ENCODE measurements around the gene RFXANK.
A peak's percentile ranks its signal among the peaks of the same experiment; 100 is the strongest.

RFXANK gene

GRCh38 chr19:19185853-19186740, 6.0 kb upstream of the RFXANK start (continued):
- TF ChIP-seq BCL11B (tag by site-specific recombination; IDR thresholded peaks at IDR 0.05; ENCODE audit: low read depth), result no peak
- no peak for TF ChIP-seq ZNF391 (tag by site-specific recombination; IDR thresholded peaks at IDR 0.05; ENCODE audit: borderline replicate concordance, low read depth)
- no peak for TF ChIP-seq ZSCAN18 (tag by site-specific recombination; IDR thresholded peaks at IDR 0.05)
- peak; percentile 44 for TF ChIP-seq ZNF654 (tag by site-specific recombination; IDR thresholded peaks at IDR 0.05; ENCODE audit: low read depth)
- TF ChIP-seq ZNF623 (tag by site-specific recombination; IDR thresholded peaks at IDR 0.05), result peak; percentile 97

- Histone ChIP-seq H3K9me3 (ENCODE audit: control insufficient read depth, insufficient read depth, low read depth, low read length) (no peaks in the 10 kb centered on the region), H3K27ac (ENCODE audit: extremely low read depth, low read depth, low read length) (no peak overlapping the region), H3K4me3 (ENCODE audit: low read depth, low read length) (no peak overlapping the region), H3K36me3 (ENCODE audit: control insufficient read depth in 2 of 2, insufficient read depth in 1 of 2, low read length in 2 of 2) (peaks cover 4 to 25% of the 10 kb centered on the region in 2 experiments; a peak in 2 of 3 replicates), H3K4me1 (ENCODE audit: control insufficient read depth, insufficient read depth, low read length) (no peaks in the 10 kb centered on the region)
- ChIA-PET POLR2A (no interaction called here), CTCF (interaction anchor here (1.0 to 2.7 kb wide), 3 partner anchors 13 to 156 kb away, joined by 7 to 9 read pairs (median 8); no protein-coding TSS in a partner anchor)
- TF ChIP-seq AEBP2 (tag by site-specific recombination; IDR thresholded peaks at IDR 0.05; ENCODE audit: borderline replicate concordance) (no peak), ZNF311 (tag by site-specific recombination; IDR thresholded peaks at IDR 0.05; ENCODE audit: borderline replicate concordance) (no peak), ZNF768 (tag by site-specific recombination; IDR thresholded peaks at IDR 0.05) (no peak), HIC1 (tag by site-specific recombination; IDR thresholded peaks at IDR 0.05) (no peak), ZSCAN4 (tag by site-specific recombination; IDR thresholded peaks at IDR 0.05) (no peak), ZNF341 (tag by site-specific recombination; IDR thresholded peaks at IDR 0.05; ENCODE audit: low read depth) (no peak), ATF2 (tag by site-specific recombination; IDR thresholded peaks at IDR 0.05; ENCODE audit: low read depth) (no peak), ZNF555 (tag by site-specific recombination; conservative IDR thresholded peaks at IDR 0.05) (no peak), ZBTB20 (tag by site-specific recombination; IDR thresholded peaks at IDR 0.05) (no peak), ZNF521 (tag by site-specific recombination; IDR thresholded peaks at IDR 0.05) (no peak), ZNF114 (tag by site-specific recombination; IDR thresholded peaks at IDR 0.05) (no peak)
Measured at GRCh38 chr19:19186742-19187141, 5.3 kb upstream of the RFXANK start.

All from HEK293 (cell line).